HG02884 (cell line): ENCODE data around the gene SNAPC1.
"Not testable (repeated sequence)": the region's sequence is repeated elsewhere in the genome, so short reads cannot be mapped to it uniquely, and the experiment has no call there.

Experiments
- ATAC-seq: cut with Tn5 transposase; IDR thresholded peaks from one replicate; pipeline ENCODE4 v1.9.1; 2021; ENCODE audit warnings: mild to moderate bottlenecking, moderate library complexity; ENCODE audit not compliant: unreplicated experiment

The SNAPC1 gene, protein sequence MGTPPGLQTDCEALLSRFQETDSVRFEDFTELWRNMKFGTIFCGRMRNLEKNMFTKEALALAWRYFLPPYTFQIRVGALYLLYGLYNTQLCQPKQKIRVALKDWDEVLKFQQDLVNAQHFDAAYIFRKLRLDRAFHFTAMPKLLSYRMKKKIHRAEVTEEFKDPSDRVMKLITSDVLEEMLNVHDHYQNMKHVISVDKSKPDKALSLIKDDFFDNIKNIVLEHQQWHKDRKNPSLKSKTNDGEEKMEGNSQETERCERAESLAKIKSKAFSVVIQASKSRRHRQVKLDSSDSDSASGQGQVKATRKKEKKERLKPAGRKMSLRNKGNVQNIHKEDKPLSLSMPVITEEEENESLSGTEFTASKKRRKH

DNA sequence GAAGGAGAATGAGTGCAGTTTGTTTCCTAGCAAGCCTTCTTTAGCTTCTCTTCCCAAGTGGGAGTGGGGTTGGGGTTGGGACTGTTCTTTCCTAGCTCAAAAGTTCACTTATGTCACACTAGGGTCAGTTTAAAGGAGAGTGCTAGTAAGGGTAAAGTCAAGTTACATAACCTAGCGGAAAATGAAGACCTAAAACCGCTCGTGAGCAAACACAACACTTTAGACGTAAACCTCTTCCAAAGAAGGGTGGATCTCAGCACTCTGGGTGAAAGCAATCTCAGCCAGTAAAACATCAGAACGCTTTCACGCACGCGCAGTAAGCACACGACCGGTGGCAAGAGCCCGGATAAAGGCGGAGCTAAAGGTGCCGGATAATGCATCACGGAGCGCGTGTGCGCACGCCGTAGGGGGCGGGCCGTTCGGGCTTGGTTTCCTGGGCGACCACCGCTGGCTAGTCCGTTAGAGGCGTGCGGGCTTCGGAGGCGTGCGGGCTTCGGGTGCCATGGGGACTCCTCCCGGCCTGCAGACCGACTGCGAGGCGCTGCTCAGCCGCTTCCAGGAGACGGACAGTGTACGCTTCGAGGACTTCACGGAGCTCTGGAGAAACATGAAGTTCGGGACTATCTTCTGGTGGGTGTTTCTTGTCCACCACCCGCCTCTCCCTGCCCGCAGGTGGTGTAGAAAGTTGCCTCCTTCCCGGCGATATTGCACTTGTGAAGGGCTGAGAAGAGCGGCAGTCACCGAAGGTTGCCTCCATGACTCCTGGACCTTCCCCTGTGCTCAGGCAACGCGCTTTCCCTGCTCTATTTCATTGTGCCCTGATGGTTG, at the start of gene SNAPC1:
SNAPC1 (plus strand) TSS at position 462 of the 828 bp plus-strand sequence; CDS start at position 503, 41 bp downstream.
- peak; percentile 99 for ATAC-seq

DNA sequence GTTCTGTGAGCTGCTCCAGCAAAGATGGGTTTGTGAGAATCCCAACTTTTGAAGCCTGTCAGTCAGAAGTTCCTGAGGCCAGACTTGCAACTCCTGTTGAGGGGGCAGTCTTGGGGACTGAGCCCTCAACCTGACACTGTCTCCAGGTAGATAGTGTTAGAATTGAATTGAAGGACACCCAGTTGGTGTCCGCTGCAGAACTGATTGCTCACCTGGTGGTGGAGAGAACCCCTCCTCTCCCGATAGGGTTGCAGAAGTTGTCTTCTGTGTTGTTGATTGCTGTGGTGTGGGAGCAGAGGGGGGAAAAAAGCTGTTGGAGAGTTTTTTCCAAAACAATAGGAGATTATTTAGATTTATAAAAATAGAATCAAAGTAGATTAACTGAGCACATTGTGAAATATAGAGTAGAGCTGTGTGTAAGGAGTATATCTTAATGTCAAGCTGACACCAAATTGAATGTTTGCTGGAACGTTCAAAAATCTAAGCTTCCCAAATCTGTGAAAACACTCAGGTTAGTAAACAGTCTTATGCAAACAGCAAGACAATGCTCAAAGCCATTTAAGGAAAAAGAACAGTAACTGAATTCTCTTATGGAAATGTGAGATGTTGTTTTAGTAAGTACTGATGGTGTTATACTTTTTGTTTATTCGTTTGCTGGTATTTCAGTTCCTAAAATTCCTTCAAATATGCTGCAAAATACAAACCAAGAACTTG, 48.3 kb upstream of the SNAPC1 start:
- no peak for ATAC-seq

DNA sequence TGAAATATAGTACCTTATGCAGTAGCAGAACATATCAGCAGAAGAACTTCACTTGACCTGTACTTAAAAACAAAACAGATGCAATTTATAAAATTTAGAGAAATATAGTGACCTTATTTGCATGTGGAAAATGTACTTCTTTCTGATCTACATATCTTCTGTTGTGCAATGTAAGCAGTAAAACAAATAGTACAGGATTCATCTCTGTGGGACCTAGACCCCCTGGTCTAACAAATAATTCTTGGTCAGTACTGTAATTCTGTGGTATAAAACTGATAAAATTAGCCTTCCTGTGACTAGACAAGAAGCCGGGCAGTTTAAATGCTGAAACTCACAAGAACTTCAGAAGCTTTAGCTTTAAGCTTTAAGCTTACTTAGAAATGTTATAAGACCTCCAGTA, 45.3 kb upstream of the SNAPC1 start:
- no peak for ATAC-seq

DNA sequence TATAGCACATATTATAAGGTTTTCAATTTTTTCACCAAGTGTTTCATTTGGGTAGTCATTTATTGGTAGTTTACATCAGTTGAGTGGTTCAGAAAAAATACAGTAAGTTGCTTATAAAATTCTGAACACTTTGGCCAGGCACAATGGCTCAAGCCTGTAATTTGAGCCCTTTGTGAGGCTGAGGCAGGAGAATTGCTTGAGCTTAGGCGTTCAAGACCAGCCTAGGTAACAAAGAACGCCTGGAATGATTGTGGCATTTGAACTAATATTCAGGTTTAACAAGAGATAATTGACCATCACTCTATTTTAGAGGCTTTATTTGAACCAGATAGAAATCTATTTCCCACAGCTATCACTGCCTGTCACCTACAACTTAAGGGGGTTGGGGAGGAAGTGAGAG, 44.2 kb upstream of the SNAPC1 start:
- no peak for ATAC-seq

DNA sequence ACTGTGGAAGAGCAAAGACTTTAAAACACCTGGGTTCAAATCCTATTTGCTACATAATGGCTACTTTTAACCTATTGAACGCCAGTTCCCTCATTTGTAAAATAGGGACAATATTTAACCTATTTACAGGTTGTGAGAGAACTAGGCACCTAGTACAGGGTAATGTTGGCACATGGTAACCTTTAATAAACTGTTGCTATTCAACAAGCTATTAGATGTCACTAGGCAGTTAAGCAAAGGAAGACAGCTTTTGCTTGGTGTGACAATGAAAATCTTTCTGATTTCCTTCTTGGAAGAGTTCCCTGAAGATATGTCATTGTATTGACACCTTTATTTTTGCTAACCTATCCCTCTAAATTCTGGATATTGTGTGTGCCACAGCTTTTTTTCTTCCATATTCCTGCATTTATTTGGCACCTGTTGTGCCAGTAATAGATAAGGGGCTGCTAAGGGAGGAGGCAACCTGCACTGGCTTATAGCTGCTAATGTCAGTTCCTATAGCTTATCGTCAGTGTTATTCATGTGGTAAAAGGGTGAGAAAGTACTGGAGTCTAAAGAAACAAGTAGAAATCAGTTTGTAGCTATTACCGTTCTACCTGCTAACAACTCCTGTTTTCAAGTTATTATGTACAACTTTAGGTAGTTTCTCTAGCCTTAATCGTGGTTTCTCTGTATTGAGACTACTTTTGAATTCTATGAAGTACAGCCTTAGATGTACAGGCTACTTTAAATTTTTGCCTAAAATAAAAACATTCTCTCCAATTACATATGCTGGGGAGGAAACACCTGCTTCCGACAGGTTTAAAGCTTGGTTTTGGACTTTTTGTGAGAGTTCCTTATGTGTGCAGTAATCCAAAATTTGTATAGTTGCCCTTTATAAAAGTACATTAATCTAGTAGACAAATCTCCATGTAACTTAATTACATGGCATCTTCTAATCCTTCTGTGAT, 42.6 kb upstream of the SNAPC1 start:
- ATAC-seq, result no peak

DNA sequence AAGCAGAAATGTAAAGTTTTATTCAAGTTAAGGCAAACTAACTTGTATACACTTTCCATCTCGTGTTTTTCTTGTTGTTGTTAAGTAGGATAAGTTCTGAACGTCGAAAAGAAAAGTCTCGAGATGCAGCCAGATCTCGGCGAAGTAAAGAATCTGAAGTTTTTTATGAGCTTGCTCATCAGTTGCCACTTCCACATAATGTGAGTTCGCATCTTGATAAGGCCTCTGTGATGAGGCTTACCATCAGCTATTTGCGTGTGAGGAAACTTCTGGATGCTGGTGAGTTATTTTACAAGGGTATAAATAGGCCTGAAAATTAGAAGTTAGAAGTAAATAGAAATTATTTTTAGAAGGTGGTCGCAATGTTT, 41.9 kb upstream of the SNAPC1 start:
- no peak for ATAC-seq

DNA sequence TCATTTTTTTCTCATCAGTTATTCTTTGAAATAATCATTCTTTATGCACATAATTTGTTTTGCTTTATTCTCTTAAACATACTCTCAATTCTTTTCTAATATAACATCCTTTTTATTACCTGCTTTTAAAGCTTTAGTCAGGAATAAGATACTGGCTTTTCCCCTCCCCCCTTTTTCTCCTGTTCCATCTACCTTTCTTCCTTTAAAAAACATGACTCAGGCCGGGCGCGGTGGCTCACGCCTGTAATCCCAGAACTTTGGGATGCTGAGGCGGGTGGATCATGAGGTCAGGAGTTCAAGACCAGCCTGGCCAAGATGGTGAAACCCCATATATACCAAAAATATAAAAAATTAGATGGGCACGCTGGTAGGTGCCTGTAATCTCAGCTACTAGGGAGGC, 41.5 kb upstream of the SNAPC1 start:
- ATAC-seq, result no peak

DNA sequence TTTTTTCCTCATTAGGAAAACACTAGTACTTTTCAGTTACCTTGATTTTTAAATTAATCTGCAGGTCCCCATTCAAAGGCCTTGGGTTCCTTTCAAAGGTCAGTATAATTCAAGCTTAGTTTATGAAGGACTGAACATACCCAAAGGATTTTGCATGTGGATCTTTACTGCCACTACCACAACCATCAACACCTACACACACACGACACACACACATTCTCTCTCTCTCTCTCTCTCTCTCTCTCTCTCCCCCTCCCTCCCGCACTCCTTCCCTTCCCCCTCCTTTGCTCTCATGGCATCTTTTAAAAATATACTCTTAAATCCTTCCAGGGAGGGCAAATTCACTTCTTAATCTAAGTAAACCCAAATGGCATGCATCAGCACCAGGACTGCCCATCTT, 38.1 kb upstream of the SNAPC1 start:
- no peak for ATAC-seq

DNA sequence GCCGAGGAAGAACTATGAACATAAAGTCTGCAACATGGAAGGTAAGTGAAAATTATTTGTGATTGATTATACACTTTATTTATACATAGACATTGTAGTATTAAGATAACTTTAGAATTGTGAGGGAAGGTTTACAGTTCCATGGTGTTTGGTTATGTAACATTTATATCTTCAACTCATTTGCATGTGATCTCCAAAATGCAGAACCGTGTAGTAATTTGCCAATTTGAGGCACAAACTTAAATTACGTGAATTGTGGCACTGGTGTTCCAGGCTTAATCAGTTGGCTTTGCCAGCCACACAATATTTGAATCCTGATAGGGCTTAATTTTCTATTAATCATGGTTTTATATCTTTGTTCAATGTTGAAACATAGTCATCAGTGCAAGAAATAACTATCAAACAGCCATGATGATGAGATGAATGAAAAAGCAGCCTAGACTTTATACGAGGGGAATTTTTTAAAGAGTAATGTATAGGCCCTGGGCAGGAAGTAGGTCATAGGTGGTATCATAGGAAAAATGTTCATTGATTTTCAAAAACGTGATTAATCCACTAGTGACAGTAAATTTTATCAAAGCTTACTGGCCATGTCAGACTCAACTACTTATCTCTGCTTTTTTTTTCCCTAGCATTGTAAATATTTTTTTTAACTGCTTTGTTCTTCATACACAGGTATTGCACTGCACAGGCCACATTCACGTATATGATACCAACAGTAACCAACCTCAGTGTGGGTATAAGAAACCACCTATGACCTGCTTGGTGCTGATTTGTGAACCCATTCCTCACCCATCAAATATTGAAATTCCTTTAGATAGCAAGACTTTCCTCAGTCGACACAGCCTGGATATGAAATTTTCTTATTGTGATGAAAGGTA, 35.2 kb upstream of the SNAPC1 start:
- no peak for ATAC-seq

DNA sequence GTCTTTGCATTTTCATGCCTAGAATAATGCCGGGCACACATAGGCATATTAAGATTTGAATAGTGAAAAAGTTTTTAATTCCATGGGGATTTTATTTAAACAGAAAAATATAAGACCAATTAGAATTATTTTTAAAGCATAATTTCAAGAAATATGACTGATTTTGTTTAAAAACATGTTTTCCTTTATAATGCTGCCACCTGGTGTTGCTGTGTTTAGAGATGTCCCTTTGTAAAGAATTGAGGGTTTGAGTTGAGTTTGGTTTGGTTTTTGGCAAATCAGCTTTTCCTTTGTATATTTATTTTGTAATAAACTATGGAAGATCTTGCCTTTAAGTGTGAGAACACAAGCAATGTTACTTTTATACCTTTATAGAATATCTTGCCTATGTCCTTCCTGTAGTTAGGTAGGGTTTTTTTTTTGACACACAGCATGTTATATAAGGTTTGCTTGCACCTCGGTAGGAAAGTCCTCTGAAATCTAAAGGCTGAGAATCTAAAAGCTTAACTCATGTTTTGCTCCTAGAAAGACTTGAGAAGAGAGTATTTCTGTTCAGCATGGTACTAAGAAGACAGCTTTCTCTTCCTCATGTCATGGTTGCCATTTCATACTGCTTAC, 31.4 kb upstream of the SNAPC1 start:
- no peak for ATAC-seq

DNA sequence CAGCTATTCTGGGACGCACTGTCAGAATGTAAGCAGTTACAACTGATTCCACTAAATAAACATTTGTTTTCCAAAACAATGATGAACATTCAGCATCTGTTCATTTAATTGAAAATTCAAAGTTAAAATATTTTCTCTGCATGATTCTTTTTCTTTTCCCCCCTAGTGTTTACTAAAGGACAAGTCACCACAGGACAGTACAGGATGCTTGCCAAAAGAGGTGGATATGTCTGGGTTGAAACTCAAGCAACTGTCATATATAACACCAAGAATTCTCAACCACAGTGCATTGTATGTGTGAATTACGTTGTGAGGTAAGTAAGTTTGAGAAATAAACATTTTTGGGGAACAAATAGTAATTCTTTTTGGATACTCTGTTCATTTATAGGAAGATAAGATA, 28.2 kb upstream of the SNAPC1 start:
- ATAC-seq, result no peak

DNA sequence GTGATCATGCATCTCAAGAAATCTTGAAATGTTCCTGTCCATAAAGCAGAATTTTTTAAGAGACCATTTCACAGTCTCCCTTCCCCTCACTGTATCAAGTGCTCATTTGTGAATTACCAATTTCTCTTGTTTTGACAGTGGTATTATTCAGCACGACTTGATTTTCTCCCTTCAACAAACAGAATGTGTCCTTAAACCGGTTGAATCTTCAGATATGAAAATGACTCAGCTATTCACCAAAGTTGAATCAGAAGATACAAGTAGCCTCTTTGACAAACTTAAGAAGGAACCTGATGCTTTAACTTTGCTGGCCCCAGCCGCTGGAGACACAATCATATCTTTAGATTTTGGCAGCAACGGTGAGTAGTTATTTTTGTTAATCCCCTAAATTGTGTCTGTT, 25.5 kb upstream of the SNAPC1 start:
- no peak for ATAC-seq

DNA sequence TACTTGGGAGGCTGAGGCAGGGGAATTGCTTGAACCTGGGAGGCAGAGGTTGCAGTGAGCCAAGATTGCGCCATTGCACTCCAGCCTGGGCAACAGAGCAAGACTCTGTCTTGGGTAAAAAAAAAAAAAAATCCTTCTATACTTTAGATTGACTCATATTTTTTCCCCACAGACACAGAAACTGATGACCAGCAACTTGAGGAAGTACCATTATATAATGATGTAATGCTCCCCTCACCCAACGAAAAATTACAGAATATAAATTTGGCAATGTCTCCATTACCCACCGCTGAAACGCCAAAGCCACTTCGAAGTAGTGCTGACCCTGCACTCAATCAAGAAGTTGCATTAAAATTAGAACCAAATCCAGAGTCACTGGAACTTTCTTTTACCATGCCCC, 24.3 kb upstream of the SNAPC1 start:
- ATAC-seq, result no peak

DNA sequence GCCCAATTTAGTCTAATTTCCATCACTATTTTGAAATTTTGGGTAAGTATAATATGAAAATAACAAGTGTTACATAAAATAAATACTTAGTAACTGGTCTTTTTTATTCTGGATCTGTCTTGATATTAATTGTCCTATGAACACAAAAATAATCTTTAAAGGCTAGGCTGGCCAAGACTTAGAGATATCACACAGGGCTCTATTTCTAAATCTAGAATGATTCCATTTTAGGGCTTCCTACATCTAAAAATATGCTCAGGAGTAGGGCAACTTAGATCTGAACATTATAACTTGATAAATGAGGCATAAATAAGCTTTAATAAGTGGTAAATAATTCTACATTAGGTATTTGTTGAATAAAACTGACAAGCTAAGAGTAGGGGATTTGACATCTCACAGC, 23.1 kb upstream of the SNAPC1 start:
- no peak for ATAC-seq

DNA sequence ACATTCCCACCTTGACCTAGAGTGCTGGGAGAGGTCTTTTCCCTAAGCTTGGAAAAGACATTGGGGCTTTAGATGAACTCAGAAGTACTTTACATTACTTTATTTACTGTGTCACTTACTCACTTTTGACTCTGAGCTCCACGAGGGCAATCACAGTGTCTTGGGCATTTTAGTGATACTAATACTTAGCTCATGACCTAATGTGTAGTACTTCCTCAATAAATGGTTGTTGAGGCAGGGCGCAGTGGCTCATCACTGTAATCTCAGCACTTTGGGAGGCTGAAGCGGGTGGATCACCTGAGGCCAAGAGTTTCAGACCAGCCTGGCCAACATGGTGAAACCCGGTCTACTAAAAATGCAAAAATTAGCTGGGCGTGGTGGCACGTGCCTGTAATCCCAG, 19.8 kb upstream of the SNAPC1 start:
- ATAC-seq, result no peak

DNA sequence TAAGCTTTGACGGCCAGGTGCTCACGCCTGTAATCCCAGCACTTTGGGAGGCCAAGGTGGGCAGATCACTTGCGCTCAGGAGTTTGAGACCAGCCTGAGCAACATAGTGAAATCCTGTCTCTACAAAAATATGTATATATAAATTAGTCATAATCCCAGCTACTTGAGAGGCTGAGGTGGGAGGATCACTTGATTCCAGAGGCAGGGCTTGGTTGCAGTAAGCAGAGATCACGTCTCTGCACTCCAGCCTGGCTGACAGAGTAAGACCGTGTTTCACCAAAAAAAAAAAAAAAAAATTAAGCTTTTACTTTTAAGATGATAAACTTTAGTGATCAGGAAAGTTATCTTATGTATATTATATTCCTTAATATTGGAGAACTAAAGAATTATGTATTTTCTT, 18.0 kb upstream of the SNAPC1 start:
- ATAC-seq, result no peak

DNA sequence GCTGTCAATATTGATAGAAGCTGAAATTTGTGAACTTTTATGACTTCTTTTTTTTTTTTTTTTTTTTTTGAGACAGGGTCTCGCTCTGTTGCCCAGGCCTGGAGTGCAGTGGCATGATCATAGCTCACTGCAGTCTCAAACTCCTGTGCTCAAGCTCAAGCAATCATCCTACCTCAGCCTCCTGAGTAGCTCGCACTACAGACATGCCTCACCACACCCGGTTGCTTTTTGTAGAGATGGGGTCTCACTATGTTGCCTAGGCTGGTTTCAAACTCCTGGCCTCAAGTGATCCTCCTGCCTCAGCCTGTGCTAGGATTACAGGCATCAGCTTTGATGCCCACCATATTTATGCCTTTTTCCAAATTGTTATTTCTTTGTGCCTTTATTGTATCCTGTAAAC, 15.9 kb upstream of the SNAPC1 start:
- ATAC-seq, result not testable (repeated sequence)

DNA sequence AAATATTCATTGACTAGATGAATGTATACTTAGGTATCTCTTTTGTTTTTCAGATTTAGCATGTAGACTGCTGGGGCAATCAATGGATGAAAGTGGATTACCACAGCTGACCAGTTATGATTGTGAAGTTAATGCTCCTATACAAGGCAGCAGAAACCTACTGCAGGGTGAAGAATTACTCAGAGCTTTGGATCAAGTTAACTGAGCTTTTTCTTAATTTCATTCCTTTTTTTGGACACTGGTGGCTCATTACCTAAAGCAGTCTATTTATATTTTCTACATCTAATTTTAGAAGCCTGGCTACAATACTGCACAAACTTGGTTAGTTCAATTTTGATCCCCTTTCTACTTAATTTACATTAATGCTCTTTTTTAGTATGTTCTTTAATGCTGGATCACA, 15.3 kb upstream of the SNAPC1 start:
- no peak for ATAC-seq

DNA sequence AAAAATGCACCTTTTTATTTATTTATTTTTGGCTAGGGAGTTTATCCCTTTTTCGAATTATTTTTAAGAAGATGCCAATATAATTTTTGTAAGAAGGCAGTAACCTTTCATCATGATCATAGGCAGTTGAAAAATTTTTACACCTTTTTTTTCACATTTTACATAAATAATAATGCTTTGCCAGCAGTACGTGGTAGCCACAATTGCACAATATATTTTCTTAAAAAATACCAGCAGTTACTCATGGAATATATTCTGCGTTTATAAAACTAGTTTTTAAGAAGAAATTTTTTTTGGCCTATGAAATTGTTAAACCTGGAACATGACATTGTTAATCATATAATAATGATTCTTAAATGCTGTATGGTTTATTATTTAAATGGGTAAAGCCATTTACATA, 14.9 kb upstream of the SNAPC1 start:
- ATAC-seq, result no peak
